ENCODE results near the gene HMGXB3. TPM values are rescaled to one million over a fixed set of nuclear protein-coding genes. Genes with fewer than 3 reads are reported as not detected.

Gene HMGXB3
- total RNA-seq, 2 donors from 2014 or later, result 22.2 to 34.0 TPM

Other genes starting within 250 kb of the HMGXB3 start
- 1 to 10 TPM; 4.2 to 4.7 TPM for gene PDE6A, start 55.9 kb upstream of the HMGXB3 start, total RNA-seq
- 1,000 to 10,000 TPM in 1 of 2 donors, 100 to 1,000 TPM in 1; 940 to 1,067 TPM for gene SLC26A2, start 40.0 kb upstream of the HMGXB3 start, total RNA-seq
- gene TIGD6, start 85 bp upstream of the HMGXB3 start, total RNA-seq, result 1 to 10 TPM; 2.6 to 4.0 TPM
- 10 to 100 TPM in 1 of 2 donors, 1 to 10 TPM in 1; 6.9 to 32.2 TPM for gene CSF1R, start 85.8 kb downstream of the HMGXB3 start, total RNA-seq
- 10 to 100 TPM; 14.2 to 26.0 TPM for gene PDGFRB, start 155.1 kb downstream of the HMGXB3 start, total RNA-seq
- gene CDX1, start 166.0 kb downstream of the HMGXB3 start, total RNA-seq, result 100 to 1,000 TPM; 323 to 423 TPM
- gene SLC6A7, start 189.3 kb downstream of the HMGXB3 start, total RNA-seq, result 10 to 100 TPM; 13.2 to 30.4 TPM

Measured in left colon (tissue), 2 donors.